Right cardiac atrium (tissue), 5 donors: ENCODE measurements around the gene DPH5. TPM values are rescaled to one million over a fixed set of nuclear protein-coding genes. Genes with fewer than 3 reads are reported as not detected.

ENCODE experiments used
- ATAC-seq, 2 donors: fragments of 200-7000 bp; cut with Tn5 transposase; one replicate each; pipeline versions ENCODE4 v1.8.0 to v1.9.1; 2020; ENCODE audit warnings: moderate library complexity in 2 of 2, mild to moderate bottlenecking in 1 of 2
- DNase-seq, 3 donors: peaks; one replicate each; pipeline ENCODE4 v3.0.0-alpha.2; 2020
- H3K27ac ChIP-seq: one replicate; pipeline ENCODE4 v1.5.1; 2013; ENCODE audit warnings: mild to moderate bottlenecking, low read length, control low read depth, moderate library complexity
- H3K27me3 ChIP-seq: one replicate; pipeline ENCODE4 v1.6.1; 2013; ENCODE audit not compliant: control insufficient read depth, insufficient read depth
- H3K4me1 ChIP-seq: one replicate; pipeline ENCODE4 v1.6.1; 2013; ENCODE audit warnings: low read length; ENCODE audit not compliant: control insufficient read depth, insufficient read depth
- H3K4me3 ChIP-seq: one replicate; pipeline ENCODE4 v1.5.1; 2013; ENCODE audit warnings: low read length, control low read depth
- H3K9me3 ChIP-seq: one replicate; pipeline ENCODE4 v1.6.1; 2013; ENCODE audit warnings: low read length; ENCODE audit not compliant: control insufficient read depth
- WGBS: extraction: QIAGEN DNeasy Blood & Tissue Kit; methylation state at CpG from one replicate; pipeline ENCODE4 v1.1.7; 2013; 5-methylcytosine and 5-hydroxymethylcytosine counted together
- intact Hi-C, 4 donors: fragments of 100-400 bp; cut with DNase I; formaldehyde crosslinking; loops; one replicate each; pipeline versions ENCODE4 v1.11.0 to v1.14.0; 2022 to 2023
- polyA plus RNA-seq: library from polyadenylated mRNA; stranded (reverse); fragments of 200-250 nt; gene quantifications from one replicate; pipeline ENCODE4 v1.2.3, GENCODE V29; 2013
- total RNA-seq, 4 donors: library from RNA; stranded (reverse); fragmentation: NEBNext Ultra II Directional; extraction: Animal tissue kit (Norgen Biotek cat#: 25700); gene quantifications; one replicate each; pipeline ENCODE4 v1.2.1, GENCODE V29; 2021
- donor health status: healthy with polysubstance abuse.
- donor health status: DM: no; HTN: yes; CAD: no.
- donor health status: DM: no; HTN: no; CAD: no.
- donor health status: DM: no; HTN: yes; CAD: no; lungs with severe emphysema.
- donor health status: DM: yes; HTN: yes; CAD: no.

Gene DPH5
- total and polyA plus RNA-seq, 5 donors: 30.9 to 41.2 (median 36.1) TPM

- no peaks in the 10 kb centered on the region for H3K4me1 ChIP-seq
- no peak overlapping the region for H3K4me3 ChIP-seq
- H3K9me3 ChIP-seq: no peaks in the 10 kb centered on the region
- no peak overlapping the region for H3K27ac ChIP-seq
- ATAC-seq: no peak
- intact Hi-C loops: no loop called here
- H3K27me3 ChIP-seq: no peaks in the 10 kb centered on the region
- WGBS: 94% methylated on average over 1 of the region's 1 CpG
- no peak for DNase-seq
Observed at GRCh38 chr1:100943533-100943932, 82.1 kb downstream of the DPH5 start.

GRCh38 chr1:100942304-100943046, 83.1 kb downstream of the DPH5 start:
- no peak for ATAC-seq
- Histone ChIP-seq H3K27ac (no peak overlapping the region), H3K27me3 (no peaks in the 10 kb centered on the region), H3K9me3 (no peaks in the 10 kb centered on the region), H3K4me1 (no peaks in the 10 kb centered on the region), H3K4me3 (no peak overlapping the region)
- 88% methylated on average over 2 of the region's 2 CpGs for WGBS
- intact Hi-C loops: no loop called here
- no peak for DNase-seq

GRCh38 chr1:100941580-100942216, 83.9 kb downstream of the DPH5 start:
- no peaks in the 10 kb centered on the region for H3K4me1 ChIP-seq
- ATAC-seq: no peak
- no peak for DNase-seq
- WGBS: 94% methylated on average over 9 of the region's 9 CpGs
- no peaks in the 10 kb centered on the region for H3K27me3 ChIP-seq
- H3K4me3 ChIP-seq: no peak overlapping the region
- H3K27ac ChIP-seq: no peak overlapping the region
- no peaks in the 10 kb centered on the region for H3K9me3 ChIP-seq
- intact Hi-C loops: no loop called here

- ATAC-seq: no peak
- H3K27me3 ChIP-seq: no peaks in the 10 kb centered on the region
- intact Hi-C loops: no loop called here
- WGBS: 86% methylated on average over 1 of the region's 1 CpG
- DNase-seq: no peak
- H3K9me3 ChIP-seq: no peaks in the 10 kb centered on the region
- H3K4me1 ChIP-seq: no peaks in the 10 kb centered on the region
- H3K27ac ChIP-seq: no peak overlapping the region
- no peak overlapping the region for H3K4me3 ChIP-seq
Observed at GRCh38 chr1:100941098-100941527, 84.5 kb downstream of the DPH5 start.

Other genes starting within 250 kb of the DPH5 start
- gene EXTL2, start 130.9 kb downstream of the DPH5 start, total RNA-seq: 10 to 100 TPM in 2 of 4 donors, 1 to 10 TPM in 2; 8.9 to 12.0 (median 10.3) TPM
- gene EXTL2, start 130.9 kb downstream of the DPH5 start, polyA plus RNA-seq: 7.6 TPM
- 10 to 100 TPM in 1 of 4 donors, 1 to 10 TPM in 3; 7.2 to 12.3 (median 9.2) TPM for gene SLC30A7, start 129.7 kb downstream of the DPH5 start, total RNA-seq
- 2.1 TPM for gene SLC30A7, start 129.7 kb downstream of the DPH5 start, polyA plus RNA-seq
- gene S1PR1, start 211.2 kb upstream of the DPH5 start, total RNA-seq: 10 to 100 TPM; 54.2 to 62.4 (median 59.8) TPM
- 58.0 TPM for gene S1PR1, start 211.2 kb upstream of the DPH5 start, polyA plus RNA-seq